ENCODE results near the gene OXSM.

OXSM gene

GRCh38 chr3:25812644-25813043, 22.8 kb downstream of the OXSM start:
- no peak for DNase-seq

DNA sequence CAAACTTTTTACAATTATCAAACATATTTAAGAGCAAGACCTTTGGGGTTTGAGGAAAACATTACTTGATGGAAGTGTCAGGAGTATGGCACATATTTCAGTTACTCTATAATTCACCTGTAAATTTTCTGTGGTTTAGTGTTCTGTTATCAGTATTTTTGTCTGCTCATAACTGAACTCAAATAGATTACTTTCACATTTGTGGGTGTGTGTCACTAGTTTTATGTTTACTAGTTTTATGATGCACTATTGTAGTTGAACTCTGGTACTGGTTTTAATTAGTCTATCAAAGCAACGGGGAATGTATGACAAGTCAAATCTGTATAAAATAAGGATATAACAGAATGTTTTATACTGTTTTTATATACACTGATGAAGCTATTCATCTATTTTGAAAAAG, 27.2 kb downstream of the OXSM start:
- DNase-seq = no peak

- DNase-seq = no peak
Measured at GRCh38 chr3:25817638-25818037, 27.7 kb downstream of the OXSM start.

GRCh38 chr3:25818335-25818734, 28.4 kb downstream of the OXSM start:
- DNase-seq = no peak

DNA sequence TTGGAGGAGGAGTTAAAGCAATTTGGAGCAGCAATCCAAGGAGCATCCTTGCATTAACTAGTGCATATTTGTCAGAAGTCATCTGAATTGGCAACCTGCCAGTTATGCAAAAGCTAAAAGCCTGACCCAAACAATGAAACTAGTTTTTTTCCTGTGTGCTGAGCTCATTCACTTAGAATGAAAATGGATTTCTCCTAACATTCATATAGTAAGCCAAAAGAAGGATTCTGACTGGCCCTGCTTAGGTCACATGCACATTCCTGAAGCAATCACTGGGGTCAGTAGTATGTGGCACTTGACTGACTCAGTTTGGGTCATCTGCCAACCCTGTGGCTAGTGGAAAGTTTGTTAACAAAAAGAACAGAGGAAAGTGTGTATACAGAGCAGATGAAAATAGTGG, 30.5 kb downstream of the OXSM start:
- DNase-seq = no peak

GRCh38 chr3:25820816-25821486, 31.1 kb downstream of the OXSM start:
- DNase-seq = no peak

DNA sequence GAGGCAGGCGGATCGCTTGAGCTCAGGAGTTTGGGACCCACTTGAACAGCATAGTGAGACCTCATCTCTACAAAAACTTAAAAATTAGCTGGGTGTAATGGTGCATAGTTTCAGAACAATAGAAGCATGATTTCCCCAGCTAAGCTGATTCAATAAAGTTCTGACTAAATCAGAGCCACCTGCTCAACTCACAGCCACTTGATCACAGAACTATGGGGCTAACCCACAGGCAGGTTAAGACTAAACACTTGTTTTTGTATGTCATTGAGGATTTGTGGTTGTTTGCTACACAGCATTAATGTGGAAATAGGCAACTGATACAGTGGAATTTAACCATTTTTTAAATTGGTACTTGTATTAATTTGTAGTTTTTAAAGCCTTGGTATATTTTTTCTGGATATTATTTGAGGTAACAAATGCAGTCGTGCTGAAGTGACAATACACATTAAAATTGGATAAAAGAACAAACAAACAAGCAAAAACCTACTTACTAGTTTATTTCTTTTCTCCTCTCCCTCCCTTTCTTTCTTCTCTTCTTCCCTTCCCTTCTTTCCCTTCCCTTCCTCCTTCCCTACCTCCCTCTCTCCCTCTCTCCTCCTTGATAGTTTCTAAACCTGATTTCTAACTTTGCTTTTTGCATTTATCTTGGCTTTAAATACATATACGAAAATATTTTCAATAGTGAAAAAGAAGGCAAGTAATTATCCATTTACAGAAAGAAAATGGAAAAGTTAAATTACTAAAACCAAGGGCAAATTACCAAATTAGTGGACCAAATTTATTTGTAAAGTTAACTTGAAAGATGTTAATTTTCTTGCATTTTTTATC, 32.1 kb downstream of the OXSM start:
- no peak for DNase-seq

- DNase-seq = no peak
Measured at GRCh38 chr3:25823314-25823713, 33.4 kb downstream of the OXSM start.

DNA sequence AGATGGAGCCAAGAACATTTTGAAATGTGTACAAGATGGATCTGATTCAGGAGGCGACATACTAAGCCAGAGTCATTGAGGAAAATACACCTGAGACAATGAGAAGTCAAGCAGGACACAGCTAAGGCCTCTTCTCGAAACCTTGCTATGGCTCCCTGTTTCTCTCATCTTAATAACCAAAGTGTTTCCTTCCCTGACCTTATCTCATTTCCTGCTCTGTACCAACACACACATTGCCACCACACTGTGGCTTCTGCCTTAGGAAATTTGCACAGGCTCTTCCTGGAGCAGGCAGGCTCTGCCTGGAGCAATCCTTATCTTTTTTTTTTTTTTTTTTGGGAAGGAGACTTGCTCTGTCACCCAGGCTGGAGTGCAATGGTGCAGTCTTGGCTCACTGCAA, 36.6 kb downstream of the OXSM start:
- no peak for DNase-seq

GRCh38 chr3:25830373-25831280, 40.7 kb downstream of the OXSM start:
- no peak for DNase-seq

DNA sequence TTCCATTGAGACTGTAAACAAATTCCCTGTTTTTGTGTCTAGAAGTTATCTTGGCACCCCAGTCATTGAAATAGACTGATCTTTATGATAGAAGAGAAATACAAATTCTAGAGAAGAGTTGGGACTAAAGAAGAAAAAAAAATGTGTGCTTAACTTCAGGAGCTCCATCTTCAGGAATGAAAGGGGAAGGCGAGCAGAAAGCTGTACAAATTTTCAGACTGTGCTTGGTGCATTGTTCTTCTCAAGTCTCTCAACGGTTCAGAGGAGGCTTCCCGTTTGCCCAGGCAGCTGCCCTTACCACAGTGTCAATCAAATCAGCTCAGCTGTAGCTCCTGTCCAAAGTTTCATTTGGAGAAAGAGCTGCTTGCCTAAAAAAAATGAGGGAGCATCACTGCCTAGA, 41.7 kb downstream of the OXSM start:
- DNase-seq = no peak

GRCh38 chr3:25834346-25834745, 44.5 kb downstream of the OXSM start:
- DNase-seq = no peak

DNA sequence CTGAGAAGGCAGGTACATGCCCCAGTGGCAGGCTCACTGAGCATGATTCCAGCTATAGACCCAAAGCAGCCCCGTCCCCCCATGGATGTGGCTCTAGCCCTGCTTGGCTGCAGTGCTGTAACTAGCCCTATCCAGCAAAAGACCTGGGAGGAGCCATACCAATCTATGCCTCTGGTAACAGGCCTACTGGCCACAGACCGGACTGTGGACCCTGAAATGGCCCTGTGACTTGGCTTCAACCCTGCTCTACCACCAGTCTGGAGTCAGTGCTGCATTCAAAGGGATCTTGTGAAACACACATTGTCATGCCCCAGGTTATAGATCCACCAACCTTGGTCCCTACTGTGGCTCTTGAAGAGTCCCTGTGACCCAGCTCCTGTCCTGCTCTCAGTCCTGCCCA, 46.7 kb downstream of the OXSM start:
- no peak for DNase-seq

GRCh38 chr3:25837038-25837437, 47.1 kb downstream of the OXSM start:
- no peak for DNase-seq

- no peak for DNase-seq
Measured at GRCh38 chr3:25840099-25840498, 50.2 kb downstream of the OXSM start.

DNA sequence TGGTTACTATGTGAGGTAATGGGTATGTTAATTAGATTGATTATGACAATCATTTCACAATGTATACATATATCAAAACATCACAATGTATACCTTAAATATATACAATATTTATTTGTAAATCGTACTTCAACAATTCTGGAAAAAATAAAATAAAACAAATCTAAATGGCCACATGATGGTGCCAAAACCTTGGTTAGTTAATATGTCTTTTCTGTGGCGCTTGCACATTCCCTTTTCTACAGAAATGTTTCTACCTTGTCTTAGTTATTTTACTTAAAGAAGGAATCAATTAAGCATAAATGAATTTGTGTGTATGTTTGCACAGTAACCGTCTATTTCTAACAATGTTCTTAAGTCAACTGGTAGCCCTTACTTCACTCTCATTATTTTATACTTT, 53.4 kb downstream of the OXSM start:
- DNase-seq = no peak

Measured in NCI-H1092 treated with DMSO at 0.1 percent for 48 hours (cell line).